ENCODE results near the gene FFAR4. TPM values are rescaled to one million over a fixed set of nuclear protein-coding genes. Genes with fewer than 3 reads are reported as not detected.

Gene FFAR4
- total RNA-seq, 1 donor from 2014 or later, result 4.9 TPM

DNA sequence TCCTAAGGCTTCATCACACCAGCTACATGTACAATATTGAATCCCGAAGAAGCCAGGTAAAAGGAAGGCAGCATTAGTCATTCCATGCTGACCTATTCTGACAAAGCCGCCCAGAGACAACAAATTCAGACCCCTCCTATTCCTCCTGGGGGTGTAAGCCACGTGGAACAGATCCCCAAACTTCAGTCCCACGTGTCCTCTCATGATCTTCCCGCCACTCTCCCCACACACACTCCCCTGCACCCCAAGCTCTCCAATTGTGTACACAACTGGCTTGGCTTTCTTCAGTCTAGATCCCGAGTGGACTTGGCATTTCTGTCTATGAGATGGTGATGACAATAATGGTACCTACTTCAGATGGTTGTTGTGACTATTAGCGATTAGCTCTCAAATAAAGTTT is 54.5 kb downstream of the FFAR4 start:
- ATAC-seq, result no peak
- Histone ChIP-seq H3K27ac (no peak overlapping the region), H3K9me3 (no peaks in the 10 kb centered on the region), H3K4me1 (no peaks in the 10 kb centered on the region), H3K36me3 (no peaks in the 10 kb centered on the region), H3K27me3 (no peaks in the 10 kb centered on the region), H3K4me3 (no peak overlapping the region)
- TF ChIP-seq, protein P1, sequence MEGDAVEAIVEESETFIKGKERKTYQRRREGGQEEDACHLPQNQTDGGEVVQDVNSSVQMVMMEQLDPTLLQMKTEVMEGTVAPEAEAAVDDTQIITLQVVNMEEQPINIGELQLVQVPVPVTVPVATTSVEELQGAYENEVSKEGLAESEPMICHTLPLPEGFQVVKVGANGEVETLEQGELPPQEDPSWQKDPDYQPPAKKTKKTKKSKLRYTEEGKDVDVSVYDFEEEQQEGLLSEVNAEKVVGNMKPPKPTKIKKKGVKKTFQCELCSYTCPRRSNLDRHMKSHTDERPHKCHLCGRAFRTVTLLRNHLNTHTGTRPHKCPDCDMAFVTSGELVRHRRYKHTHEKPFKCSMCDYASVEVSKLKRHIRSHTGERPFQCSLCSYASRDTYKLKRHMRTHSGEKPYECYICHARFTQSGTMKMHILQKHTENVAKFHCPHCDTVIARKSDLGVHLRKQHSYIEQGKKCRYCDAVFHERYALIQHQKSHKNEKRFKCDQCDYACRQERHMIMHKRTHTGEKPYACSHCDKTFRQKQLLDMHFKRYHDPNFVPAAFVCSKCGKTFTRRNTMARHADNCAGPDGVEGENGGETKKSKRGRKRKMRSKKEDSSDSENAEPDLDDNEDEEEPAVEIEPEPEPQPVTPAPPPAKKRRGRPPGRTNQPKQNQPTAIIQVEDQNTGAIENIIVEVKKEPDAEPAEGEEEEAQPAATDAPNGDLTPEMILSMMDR (IDR thresholded peaks at IDR 0.05), result no peak
- no peak for DNase-seq
- intact Hi-C loops (cut with DNase I), result no loop called here

DNA sequence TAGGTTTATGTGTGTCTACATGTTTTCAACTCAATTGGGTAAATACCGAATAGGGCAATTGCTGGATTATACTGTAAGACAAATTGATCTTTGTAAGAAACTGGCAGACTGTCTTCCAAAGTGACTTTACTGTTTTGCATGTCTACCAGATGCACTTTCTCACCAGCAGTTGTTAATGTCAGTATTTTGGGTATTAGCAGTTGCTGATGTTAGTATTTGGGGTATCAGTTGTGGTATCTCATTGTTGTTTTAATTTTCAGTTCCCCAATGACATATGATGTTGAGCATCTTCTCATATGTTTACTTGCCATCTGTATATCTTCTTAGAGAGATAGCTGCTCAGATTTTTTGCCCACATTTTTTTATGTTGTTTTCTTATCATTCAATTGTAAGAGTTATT is 56.5 kb downstream of the FFAR4 start:
- Histone ChIP-seq H3K36me3 (no peaks in the 10 kb centered on the region), H3K27me3 (no peaks in the 10 kb centered on the region), H3K9me3 (no peaks in the 10 kb centered on the region), H3K4me3 (no peak overlapping the region), H3K27ac (no peak overlapping the region), H3K4me1 (no peaks in the 10 kb centered on the region)
- DNase-seq, result no peak
- TF ChIP-seq, protein P1 (IDR thresholded peaks at IDR 0.05), result no peak
- intact Hi-C loops (cut with DNase I), result no loop called here
- no peak for ATAC-seq

GRCh38 chr10:93628858-93629257 is 62.4 kb downstream of the FFAR4 start:
- Histone ChIP-seq H3K27ac (no peak overlapping the region), H3K36me3 (no peaks in the 10 kb centered on the region), H3K27me3 (no peaks in the 10 kb centered on the region), H3K9me3 (no peaks in the 10 kb centered on the region), H3K4me3 (no peak overlapping the region), H3K4me1 (no peaks in the 10 kb centered on the region)
- TF ChIP-seq, protein P1 (IDR thresholded peaks at IDR 0.05), result no peak
- intact Hi-C loops (cut with DNase I), result no loop called here
- ATAC-seq, result no peak
- no peak for DNase-seq

DNA sequence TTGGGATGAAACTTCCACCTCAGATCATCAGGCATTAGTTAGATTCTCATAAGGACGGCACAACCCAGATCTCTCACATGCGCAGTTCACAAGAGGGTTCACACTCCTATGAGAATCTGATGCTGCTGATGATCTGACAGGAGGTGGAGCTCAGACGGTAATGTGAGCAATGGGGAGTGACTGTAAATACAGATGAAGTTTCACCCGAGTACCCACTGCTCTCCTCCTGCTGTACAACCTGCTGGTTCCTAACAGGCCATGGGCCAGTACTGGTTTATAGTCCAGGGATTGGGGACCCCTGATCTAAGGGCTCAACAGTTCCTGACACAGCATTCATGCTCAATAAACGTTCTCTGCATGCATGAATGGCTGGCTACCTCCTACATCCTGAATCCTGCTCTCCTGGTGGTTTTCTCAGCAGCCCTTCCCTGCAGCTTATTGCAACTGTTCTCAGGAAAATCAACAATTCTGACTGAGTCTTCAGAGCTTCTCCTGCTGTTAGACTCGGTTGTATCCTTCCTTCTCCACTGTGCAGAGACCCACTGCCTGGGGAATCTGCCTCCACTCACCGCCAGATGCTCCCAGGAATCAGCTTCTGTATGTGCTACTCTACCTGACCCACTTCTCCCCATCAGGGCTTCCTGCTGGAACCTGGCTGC is 63.3 kb downstream of the FFAR4 start:
- Histone ChIP-seq H3K4me1 (no peaks in the 10 kb centered on the region), H3K27ac (no peak overlapping the region), H3K4me3 (no peak overlapping the region), H3K36me3 (no peaks in the 10 kb centered on the region), H3K27me3 (no peaks in the 10 kb centered on the region), H3K9me3 (no peaks in the 10 kb centered on the region)
- intact Hi-C loops (cut with DNase I), result no loop called here
- ATAC-seq (no peak), DNase-seq (no peak)
- TF ChIP-seq, protein P1 (IDR thresholded peaks at IDR 0.05), result no peak

DNA sequence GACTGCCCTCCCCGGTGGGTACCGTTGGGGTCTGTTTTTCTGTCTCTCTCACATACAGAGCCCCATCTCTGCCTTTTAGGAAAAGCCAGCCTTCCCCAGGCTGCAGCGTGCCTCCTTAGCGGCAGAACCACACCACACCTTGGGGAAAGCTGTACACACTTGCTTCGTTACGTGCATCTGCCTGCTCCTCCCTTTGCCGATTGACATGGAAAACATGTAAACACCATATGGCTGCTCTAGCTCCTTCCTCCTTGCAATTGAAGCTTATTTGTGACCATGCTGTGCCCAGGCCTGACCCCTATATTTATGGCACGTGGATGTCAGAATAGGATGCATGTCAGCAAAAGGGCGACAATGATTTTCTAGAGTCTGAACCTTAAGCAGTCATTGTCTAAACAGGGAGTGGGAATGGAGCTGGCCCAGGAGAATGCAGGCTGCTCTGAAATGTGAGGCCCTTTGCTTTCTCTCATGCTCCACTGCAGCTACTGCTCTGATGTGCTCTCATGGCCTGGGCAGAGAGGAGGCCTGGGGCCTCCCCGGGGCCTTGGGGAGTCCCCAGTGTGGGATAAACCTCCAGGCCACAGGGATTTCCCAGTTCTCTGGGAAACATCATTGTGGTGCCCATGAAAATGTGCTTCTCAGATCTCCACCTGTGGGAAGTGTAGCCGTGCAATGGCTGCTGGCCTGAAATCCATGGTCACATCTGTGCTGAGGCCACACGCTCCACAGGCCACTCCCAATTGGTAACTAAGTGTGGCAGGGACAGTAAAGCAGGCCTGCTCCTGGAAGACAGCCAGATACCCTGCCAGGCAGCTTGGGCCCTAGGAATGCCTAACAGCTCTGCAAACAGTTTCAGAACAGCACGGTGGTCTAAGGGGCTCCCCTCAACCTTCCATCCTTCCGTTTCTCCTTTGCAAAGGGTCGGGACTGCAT is 64.4 kb downstream of the FFAR4 start:
- ATAC-seq (no peak), DNase-seq (no peak)
- intact Hi-C loops (cut with DNase I), result no loop called here
- no peaks in the 10 kb centered on the region for H3K9me3 ChIP-seq
- H3K27me3 ChIP-seq, result no peaks in the 10 kb centered on the region
- H3K27ac ChIP-seq, result no peak overlapping the region
- TF ChIP-seq, protein P1 (IDR thresholded peaks at IDR 0.05), result no peak
- H3K4me1 ChIP-seq, result no peaks in the 10 kb centered on the region
- no peak overlapping the region for H3K4me3 ChIP-seq
- no peaks in the 10 kb centered on the region for H3K36me3 ChIP-seq

Other genes with a start within 250 kb of the FFAR4 start
- gene MYOF, start 84.3 kb upstream of the FFAR4 start, total RNA-seq, result 132 TPM
- 0.35 TPM for gene CEP55, start 70.1 kb upstream of the FFAR4 start, total RNA-seq
- gene RBP4, start 34.6 kb downstream of the FFAR4 start, total RNA-seq, result 18.6 TPM
- not detected for gene PDE6C, start 45.9 kb downstream of the FFAR4 start, total RNA-seq
- 12.0 TPM for gene FRA10AC1, start 135.9 kb downstream of the FFAR4 start, total RNA-seq
- not detected for gene LGI1, start 191.3 kb downstream of the FFAR4 start, total RNA-seq